Astrocyte of the spinal cord (primary cell): ENCODE measurements around the gene TMEM9.

Source experiments
- DNase-seq: peaks from one replicate; pipeline ENCODE4 v3.0.0; 2011; ENCODE audit warnings: low read depth, low spot score
- H3K4me3 ChIP-seq: 2 replicates; pipeline ENCODE4 v1.5.1; 2011; ENCODE audit warnings: low read depth, mild to moderate bottlenecking, low read length, moderate library complexity
- CTCF ChIP-seq: IDR thresholded peaks from 2 replicates; pipeline ENCODE4 v1.5.1; 2012; ENCODE audit warnings: low read depth, mild to moderate bottlenecking, low read length, inconsistent platforms
- in situ Hi-C: cut with HindIII; loops from 2 replicates; pipeline ENCODE4 v1.10.0; 2017; ENCODE audit warnings: low sequenced_read_pairs

TMEM9 gene

GRCh38 chr1:201094832-201095231, 59.4 kb downstream of the TMEM9 start:
- no peak for TF ChIP-seq CTCF
- in situ Hi-C loops = no loop called here
- H3K4me3 ChIP-seq = no peak overlapping the region
- no peak for DNase-seq

- DNase-seq = no peak
- no peak overlapping the region for H3K4me3 ChIP-seq
- in situ Hi-C loops = no loop called here
- no peak for TF ChIP-seq CTCF
Measured at GRCh38 chr1:201093962-201094361, 60.3 kb downstream of the TMEM9 start.

GRCh38 chr1:201093561-201093960, 60.7 kb downstream of the TMEM9 start:
- in situ Hi-C loops = no loop called here
- TF ChIP-seq CTCF = no peak
- no peak for DNase-seq
- no peak overlapping the region for H3K4me3 ChIP-seq

- no peak overlapping the region for H3K4me3 ChIP-seq
- TF ChIP-seq CTCF = no peak
- in situ Hi-C loops = no loop called here
- DNase-seq = no peak
Measured at GRCh38 chr1:201092738-201093137, 61.5 kb downstream of the TMEM9 start.

- TF ChIP-seq CTCF = no peak
- no peak for DNase-seq
- in situ Hi-C loops = no loop called here
- H3K4me3 ChIP-seq = no peak overlapping the region
Measured at GRCh38 chr1:201091256-201091655, 63.0 kb downstream of the TMEM9 start.

- no peak for TF ChIP-seq CTCF
- in situ Hi-C loops = no loop called here
- no peak overlapping the region for H3K4me3 ChIP-seq
- no peak for DNase-seq
Measured at GRCh38 chr1:201090541-201090940, 63.7 kb downstream of the TMEM9 start.

GRCh38 chr1:201089596-201089995, 64.7 kb downstream of the TMEM9 start:
- in situ Hi-C loops = no loop called here

More at GRCh38 chr1:201089596-201089995, 64.7 kb downstream of the TMEM9 start:
- no peak for TF ChIP-seq CTCF
- H3K4me3 ChIP-seq = no peak overlapping the region
- no peak for DNase-seq
